Astrocyte (in vitro differentiated cells and primary cell): ENCODE data around the gene INCA1. TPM values are rescaled to one million over a fixed set of nuclear protein-coding genes. Genes with fewer than 3 reads are reported as not detected.

Experiments
- DNase-seq: peaks from one replicate; pipeline ENCODE4 v3.0.0-alpha.2; 2010; ENCODE audit warnings: low read depth
- FAIRE-seq: peaks from 2 replicates; lab custom pipeline; 2011; peaks lifted over from hg19 to GRCh38; lab: Jason Lieb, UNC
- H2AFZ ChIP-seq: 2 replicates; pipeline ENCODE4 v1.6.0; 2012; ENCODE audit warnings: low read depth, low read length, inconsistent platforms
- H3K27ac ChIP-seq: 2 replicates; pipeline ENCODE4 v1.5.1; 2011; ENCODE audit warnings: low read depth, low read length, inconsistent platforms
- H3K27me3 ChIP-seq: 2 replicates; pipeline ENCODE4 v1.6.0; 2011; ENCODE audit warnings: low read length, inconsistent platforms; ENCODE audit not compliant: insufficient read depth
- H3K36me3 ChIP-seq: 2 replicates; pipeline ENCODE4 v1.5.1; 2011; ENCODE audit warnings: low read length, inconsistent platforms; ENCODE audit not compliant: insufficient read depth
- H3K4me1 ChIP-seq: 2 replicates; pipeline ENCODE4 v1.5.1; 2011; ENCODE audit warnings: low read length, inconsistent platforms; ENCODE audit not compliant: insufficient read depth
- H3K4me2 ChIP-seq: 2 replicates; pipeline ENCODE4 v1.6.0; 2012; ENCODE audit warnings: low read length, inconsistent platforms
- H3K4me3 ChIP-seq: 2 replicates; pipeline ENCODE4 v1.5.1; 2011; ENCODE audit warnings: low read depth, mild to moderate bottlenecking, low read length, inconsistent platforms; ENCODE audit not compliant: insufficient read depth
- H3K79me2 ChIP-seq: 2 replicates; pipeline ENCODE4 v1.6.0; 2012; ENCODE audit warnings: mild to moderate bottlenecking, low read length, inconsistent platforms; ENCODE audit not compliant: insufficient read depth
- H3K9ac ChIP-seq: 2 replicates; pipeline ENCODE4 v1.6.0; 2012; ENCODE audit warnings: mild to moderate bottlenecking, low read length, inconsistent platforms
- H3K9me3 ChIP-seq: 2 replicates; pipeline ENCODE4 v1.5.1; 2012; ENCODE audit warnings: low read depth, mild to moderate bottlenecking, low read length, inconsistent platforms; ENCODE audit not compliant: insufficient read depth
- H4K20me1 ChIP-seq: 2 replicates; pipeline ENCODE4 v1.6.0; 2012; ENCODE audit warnings: low read length, inconsistent platforms; ENCODE audit not compliant: insufficient read depth
- H3K27ac Mint-ChIP-seq: one replicate; pipeline ENCODE4 v1.8.0; 2021; ENCODE audit warnings: mild to moderate bottlenecking, mixed read lengths; ENCODE audit not compliant: unreplicated experiment
- H3K27me3 Mint-ChIP-seq: one replicate; pipeline ENCODE4 v1.8.0; 2021; ENCODE audit warnings: low read depth, mixed read lengths; ENCODE audit not compliant: unreplicated experiment
- H3K36me3 Mint-ChIP-seq: one replicate; pipeline ENCODE4 v1.8.0; 2021; ENCODE audit warnings: low read depth, mixed read lengths; ENCODE audit not compliant: unreplicated experiment
- H3K4me1 Mint-ChIP-seq: one replicate; pipeline ENCODE4 v1.8.0; 2021; ENCODE audit warnings: low read depth, mixed read lengths; ENCODE audit not compliant: unreplicated experiment
- H3K4me3 Mint-ChIP-seq: one replicate; pipeline ENCODE4 v1.8.0; 2021; ENCODE audit warnings: mild to moderate bottlenecking, moderate library complexity, mixed read lengths; ENCODE audit not compliant: unreplicated experiment
- H3K9me3 Mint-ChIP-seq: one replicate; pipeline ENCODE4 v1.8.0; 2021; ENCODE audit warnings: mild to moderate bottlenecking, mixed read lengths; ENCODE audit not compliant: unreplicated experiment
- EZH2 ChIP-seq: IDR thresholded peaks from 2 replicates; pipeline ENCODE4 v1.6.1; 2012; ENCODE audit warnings: mild to moderate bottlenecking, low read length, inconsistent platforms; ENCODE audit not compliant: insufficient read depth
- total RNA-seq: library from RNA; stranded (reverse); gene quantifications from 2 replicates; pipeline ENCODE4 v1.2.1, GENCODE V29; 2021
- TF ChIP-seq, protein P1 (sequence below): IDR thresholded peaks from 2 replicates; pipeline ENCODE4 v1.5.1; 2011; ENCODE audit warnings: low read depth, mild to moderate bottlenecking, inconsistent platforms, low read length, moderate library complexity; ENCODE audit not compliant: insufficient read depth

INCA1 gene
- total RNA-seq, 1 donor from 2014 or later, result 1.7 TPM

DNA sequence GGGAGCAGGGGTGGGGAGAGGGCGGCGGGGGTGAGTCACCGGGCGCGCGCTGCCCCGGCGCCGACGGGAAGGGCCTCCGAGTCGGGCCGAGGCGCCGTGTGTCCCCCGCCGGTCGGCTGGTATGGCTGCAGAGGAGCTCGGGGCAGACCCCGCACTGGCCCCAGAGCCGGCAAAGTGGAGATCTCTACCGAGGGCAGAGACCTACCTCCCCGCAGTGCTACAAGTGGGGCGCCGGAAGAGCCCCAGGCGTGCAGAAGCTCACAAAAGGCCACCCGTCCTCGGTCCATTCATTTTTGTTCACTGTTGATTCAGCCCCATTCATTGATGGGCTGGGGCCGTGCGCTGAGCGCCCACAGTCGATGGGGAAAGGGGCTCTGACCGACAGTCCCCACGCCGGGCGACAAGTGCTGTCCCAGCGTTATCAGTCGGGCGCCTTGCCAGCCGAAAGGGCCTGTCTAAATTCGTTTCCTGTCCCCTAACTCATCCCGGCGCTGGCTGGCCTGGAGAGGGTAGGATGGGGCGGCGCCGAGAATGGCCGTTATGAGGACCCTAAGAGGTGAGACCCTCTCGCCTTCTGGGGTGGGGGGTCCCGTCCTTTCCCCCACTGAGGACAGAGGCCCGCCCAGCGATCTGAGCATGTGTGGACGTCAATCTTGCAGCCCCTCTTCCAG lies 47.1 kb downstream of the INCA1 start:
- peak overlapping the region; percentile 81 for H3K4me3 Mint-ChIP-seq
- Histone ChIP-seq H3K27me3 (no peaks in the 10 kb centered on the region), H3K4me3 (peak overlapping the region; percentile 22), H3K9ac (peak overlapping the region; percentile 75), H3K9me3 (no peaks in the 10 kb centered on the region), H3K4me2 (peak overlapping the region; percentile 99), H3K27ac (peak overlapping the region; percentile 66), H4K20me1 (peaks cover 32% of the 10 kb centered on the region), H3K4me1 (peaks cover 35% of the 10 kb centered on the region), H2AFZ (peak overlapping the region; percentile 64), H3K36me3 (peaks cover 11% of the 10 kb centered on the region), H3K79me2 (peaks cover 31% of the 10 kb centered on the region)
- DNase-seq (no peak), FAIRE-seq (no peak)
- H3K27me3 Mint-ChIP-seq, result no peaks in the 10 kb centered on the region
- H3K27ac Mint-ChIP-seq, result peak overlapping the region; percentile 62
- peaks cover 14% of the 10 kb centered on the region for H3K36me3 Mint-ChIP-seq
- H3K4me1 Mint-ChIP-seq, result peaks cover 34% of the 10 kb centered on the region
- H3K9me3 Mint-ChIP-seq, result no peaks in the 10 kb centered on the region
- TF ChIP-seq, protein P1, sequence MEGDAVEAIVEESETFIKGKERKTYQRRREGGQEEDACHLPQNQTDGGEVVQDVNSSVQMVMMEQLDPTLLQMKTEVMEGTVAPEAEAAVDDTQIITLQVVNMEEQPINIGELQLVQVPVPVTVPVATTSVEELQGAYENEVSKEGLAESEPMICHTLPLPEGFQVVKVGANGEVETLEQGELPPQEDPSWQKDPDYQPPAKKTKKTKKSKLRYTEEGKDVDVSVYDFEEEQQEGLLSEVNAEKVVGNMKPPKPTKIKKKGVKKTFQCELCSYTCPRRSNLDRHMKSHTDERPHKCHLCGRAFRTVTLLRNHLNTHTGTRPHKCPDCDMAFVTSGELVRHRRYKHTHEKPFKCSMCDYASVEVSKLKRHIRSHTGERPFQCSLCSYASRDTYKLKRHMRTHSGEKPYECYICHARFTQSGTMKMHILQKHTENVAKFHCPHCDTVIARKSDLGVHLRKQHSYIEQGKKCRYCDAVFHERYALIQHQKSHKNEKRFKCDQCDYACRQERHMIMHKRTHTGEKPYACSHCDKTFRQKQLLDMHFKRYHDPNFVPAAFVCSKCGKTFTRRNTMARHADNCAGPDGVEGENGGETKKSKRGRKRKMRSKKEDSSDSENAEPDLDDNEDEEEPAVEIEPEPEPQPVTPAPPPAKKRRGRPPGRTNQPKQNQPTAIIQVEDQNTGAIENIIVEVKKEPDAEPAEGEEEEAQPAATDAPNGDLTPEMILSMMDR, result no peak
- no peak for TF ChIP-seq EZH2

DNA sequence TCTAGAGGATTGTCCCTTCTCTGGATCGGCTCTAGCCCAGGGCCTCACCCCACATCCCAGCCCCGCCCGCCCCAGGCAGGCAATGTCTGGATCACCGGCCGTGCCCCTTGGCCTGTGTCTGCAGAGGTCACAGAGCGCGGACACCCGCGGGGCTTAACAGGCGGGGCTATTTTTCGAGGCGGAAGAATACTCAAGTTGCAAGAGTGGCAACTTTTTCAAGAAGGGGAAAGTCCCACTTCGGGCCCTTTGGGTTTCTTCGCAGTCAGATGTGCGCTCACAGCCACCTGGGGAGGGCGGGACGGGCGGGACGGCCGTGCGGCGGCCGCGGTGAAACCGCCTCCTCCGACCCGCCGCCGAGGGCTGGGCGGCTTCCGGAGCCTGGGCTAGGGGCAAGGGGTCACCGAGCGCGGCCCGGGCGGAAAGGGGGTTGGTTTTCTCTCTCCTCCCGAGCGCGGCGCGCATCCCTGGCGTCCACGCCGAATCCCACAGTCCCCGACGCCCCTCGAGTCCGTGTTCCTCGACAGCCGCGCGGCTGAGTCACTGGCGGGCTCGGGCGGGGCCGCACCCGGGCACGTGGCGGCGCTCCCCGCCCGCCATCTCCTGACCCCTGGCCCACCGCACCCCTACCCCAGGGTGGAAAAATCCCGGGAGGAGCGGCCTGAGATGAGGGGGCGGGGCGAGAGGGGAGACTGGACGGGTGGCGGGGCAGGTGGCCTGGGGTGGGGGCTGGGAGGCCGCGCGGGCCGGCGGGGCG lies 47.8 kb downstream of the INCA1 start:
- peak overlapping the region; percentile 93 for H3K9ac ChIP-seq
- FAIRE-seq (no peak), DNase-seq (peak; percentile 59)
- Mint-ChIP-seq H3K4me1 (peaks cover 41% of the 10 kb centered on the region), H3K4me3 (peak overlapping the region; percentile 77), H3K27me3 (no peaks in the 10 kb centered on the region), H3K36me3 (peaks cover 20% of the 10 kb centered on the region), H3K27ac (peak overlapping the region; percentile 88), H3K9me3 (no peaks in the 10 kb centered on the region)
- no peaks in the 10 kb centered on the region for H3K9me3 ChIP-seq
- H3K27ac ChIP-seq, result peak overlapping the region; percentile 90
- H3K4me3 ChIP-seq, result peak overlapping the region; percentile 80
- H2AFZ ChIP-seq, result peak overlapping the region; percentile 57
- peaks cover 39% of the 10 kb centered on the region for H3K79me2 ChIP-seq
- H3K27me3 ChIP-seq, result no peaks in the 10 kb centered on the region
- H3K36me3 ChIP-seq, result peaks cover 17% of the 10 kb centered on the region
- H4K20me1 ChIP-seq, result peaks cover 39% of the 10 kb centered on the region
- peaks cover 42% of the 10 kb centered on the region for H3K4me1 ChIP-seq
- peak overlapping the region; percentile 99 for H3K4me2 ChIP-seq
- TF ChIP-seq EZH2, result no peak

DNA sequence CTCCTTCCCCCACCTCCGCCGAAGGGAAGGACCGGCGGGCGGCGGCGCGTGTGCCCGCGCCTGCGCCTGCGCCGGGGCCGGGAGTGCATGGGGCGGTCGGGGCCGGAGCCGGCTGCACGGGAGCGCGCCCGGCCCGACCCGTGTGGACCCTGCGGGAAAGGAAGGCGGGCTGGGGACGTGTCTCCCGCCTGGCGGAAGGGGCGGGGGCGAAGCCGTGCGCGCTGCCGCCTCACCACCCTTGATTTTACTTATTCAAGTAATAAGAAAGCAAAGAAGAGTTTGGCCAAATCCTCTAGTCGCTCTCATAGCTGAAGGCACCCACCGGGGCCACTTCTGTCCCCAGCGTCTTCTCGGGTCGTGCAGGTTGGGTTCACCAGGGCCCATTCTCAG lies 48.4 kb downstream of the INCA1 start:
- no peak for FAIRE-seq

More for the DNA sequence above, 48.4 kb downstream of the INCA1 start:
- peak overlapping the region; percentile 57 for H2AFZ ChIP-seq
- peaks cover 45% of the 10 kb centered on the region for H4K20me1 ChIP-seq
- no peaks in the 10 kb centered on the region for H3K9me3 ChIP-seq
- peak overlapping the region; percentile 93 for H3K9ac ChIP-seq
- peak overlapping the region; percentile 99 for H3K4me2 ChIP-seq
- H3K27ac Mint-ChIP-seq, result peak overlapping the region; percentile 97
- H3K4me3 ChIP-seq, result peak overlapping the region; percentile 80
- H3K79me2 ChIP-seq, result peaks cover 44% of the 10 kb centered on the region
- H3K27me3 Mint-ChIP-seq, result no peaks in the 10 kb centered on the region
- H3K4me1 ChIP-seq, result peaks cover 45% of the 10 kb centered on the region
- H3K27ac ChIP-seq, result peak overlapping the region; percentile 90
- no peaks in the 10 kb centered on the region for H3K9me3 Mint-ChIP-seq
- H3K27me3 ChIP-seq, result no peaks in the 10 kb centered on the region
- H3K4me1 Mint-ChIP-seq, result peaks cover 40% of the 10 kb centered on the region
- no peak for TF ChIP-seq EZH2
- TF ChIP-seq, protein P1, result no peak
- H3K36me3 ChIP-seq, result peaks cover 22% of the 10 kb centered on the region
- peaks cover 22% of the 10 kb centered on the region for H3K36me3 Mint-ChIP-seq
- peak; percentile 73 for DNase-seq
- H3K4me3 Mint-ChIP-seq, result peak overlapping the region; percentile 93
